Cardiac ventricle fibroblast (primary cell): ENCODE data around the gene SERPINA4. TPM values are rescaled to one million over a fixed set of nuclear protein-coding genes. Genes with fewer than 3 reads are reported as not detected.

Source experiments
- total RNA-seq: library from RNA; depleted of rRNA; stranded (reverse); fragments of >200 nt; gene quantifications from 2 replicates; pipeline ENCODE4 v1.2.3, GENCODE V29; 2015

The SERPINA4 gene
- not detected in 2 replicates for total RNA-seq

GRCh38 chr14:94560751-94561655, at the start of gene SERPINA4:
TSS of gene SERPINA4 (plus strand) at chr14:94561442. CDS start at chr14:94563483, 2,041 bp downstream.

GRCh38 chr14:94581127-94581999, 20.1 kb downstream of the SERPINA4 start, which contains the start of gene SERPINA5:
TSS of gene SERPINA5 (plus strand) at chr14:94581426. CDS start at chr14:94587363, 5,937 bp downstream.

GRCh38 chr14:94612174-94612573, 50.9 kb downstream of the SERPINA4 start, which contains the start of gene SERPINA3:
TSS of gene SERPINA3 (plus strand) at chr14:94612391. CDS start at chr14:94614442, 2,051 bp downstream.

Other genes with a start within 250 kb of the SERPINA4 start
- 3.5 TPM in 1 of 2 replicates, not detected in the other for gene SERPINA6, start 238.1 kb upstream of the SERPINA4 start, total RNA-seq
- gene SERPINA2, start 194.7 kb upstream of the SERPINA4 start, total RNA-seq: not detected in 2 replicates
- gene SERPINA1, start 172.8 kb upstream of the SERPINA4 start, total RNA-seq: 0.20 TPM in 1 of 2 replicates, not detected in the other
- gene SERPINA11, start 108.6 kb upstream of the SERPINA4 start, total RNA-seq: not detected in 2 replicates
- gene SERPINA9, start 85.2 kb upstream of the SERPINA4 start, total RNA-seq: not detected in 2 replicates
- not detected in 2 replicates for gene SERPINA12, start 52.0 kb upstream of the SERPINA4 start, total RNA-seq
- gene SERPINA5, start 20.0 kb downstream of the SERPINA4 start, total RNA-seq: 0.19 and 0.44 TPM in 2 replicates
- 731 and 793 TPM in 2 replicates for gene SERPINA3, start 50.9 kb downstream of the SERPINA4 start, total RNA-seq
- 0.44 TPM in 1 of 2 replicates, not detected in the other for gene GSC, start 208.7 kb downstream of the SERPINA4 start, total RNA-seq